Choroid plexus epithelial cell (primary cell): ENCODE results near the gene CENPL.

ENCODE experiments used
- DNase-seq: peaks from one replicate; pipeline ENCODE4 v3.0.0-alpha.2; 2010; ENCODE audit warnings: low read depth
- H3K4me3 ChIP-seq: 2 replicates; pipeline ENCODE4 v1.5.1; 2011; ENCODE audit warnings: low read depth, mild to moderate bottlenecking, control low read depth, low read length, moderate library complexity
- TF ChIP-seq, protein P1 (sequence below): conservative IDR thresholded peaks from 2 replicates; pipeline ENCODE4 v1.5.1; 2011; ENCODE audit warnings: low read depth, mild to moderate bottlenecking, control low read depth, inconsistent platforms, low read length, moderate library complexity

CENPL gene

DNA sequence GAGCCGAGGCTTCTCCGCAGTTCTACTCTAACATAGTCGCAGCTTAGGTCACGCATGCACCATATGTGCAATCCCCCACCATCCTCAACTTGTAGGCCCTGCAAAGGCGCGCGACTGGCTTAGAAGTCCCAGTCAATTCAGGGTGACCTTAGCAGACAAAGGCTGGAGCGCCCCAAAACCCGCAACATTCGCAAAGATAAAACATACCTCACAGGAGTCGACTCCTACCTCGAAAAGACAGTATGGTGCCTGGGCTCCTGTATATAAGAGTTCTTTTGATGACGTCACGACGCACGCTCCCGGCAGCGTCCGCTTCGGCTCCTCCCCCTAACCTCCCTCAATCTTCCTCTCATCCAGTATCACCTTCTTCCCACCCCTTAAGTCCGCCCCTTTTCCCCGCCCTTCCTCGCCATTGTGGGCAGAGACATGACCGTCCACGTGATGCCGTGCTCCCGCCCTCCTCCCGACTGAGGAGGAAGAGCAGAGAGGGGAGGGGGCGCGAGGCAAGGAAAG is 43.1 kb upstream of the CENPL start, which contains the start of gene GAS5:
GAS5 (minus strand) TSS at position 237 of the 513 bp plus-strand sequence.
- DNase-seq, result peak; percentile 100
- TF ChIP-seq, protein P1, sequence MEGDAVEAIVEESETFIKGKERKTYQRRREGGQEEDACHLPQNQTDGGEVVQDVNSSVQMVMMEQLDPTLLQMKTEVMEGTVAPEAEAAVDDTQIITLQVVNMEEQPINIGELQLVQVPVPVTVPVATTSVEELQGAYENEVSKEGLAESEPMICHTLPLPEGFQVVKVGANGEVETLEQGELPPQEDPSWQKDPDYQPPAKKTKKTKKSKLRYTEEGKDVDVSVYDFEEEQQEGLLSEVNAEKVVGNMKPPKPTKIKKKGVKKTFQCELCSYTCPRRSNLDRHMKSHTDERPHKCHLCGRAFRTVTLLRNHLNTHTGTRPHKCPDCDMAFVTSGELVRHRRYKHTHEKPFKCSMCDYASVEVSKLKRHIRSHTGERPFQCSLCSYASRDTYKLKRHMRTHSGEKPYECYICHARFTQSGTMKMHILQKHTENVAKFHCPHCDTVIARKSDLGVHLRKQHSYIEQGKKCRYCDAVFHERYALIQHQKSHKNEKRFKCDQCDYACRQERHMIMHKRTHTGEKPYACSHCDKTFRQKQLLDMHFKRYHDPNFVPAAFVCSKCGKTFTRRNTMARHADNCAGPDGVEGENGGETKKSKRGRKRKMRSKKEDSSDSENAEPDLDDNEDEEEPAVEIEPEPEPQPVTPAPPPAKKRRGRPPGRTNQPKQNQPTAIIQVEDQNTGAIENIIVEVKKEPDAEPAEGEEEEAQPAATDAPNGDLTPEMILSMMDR, result no peak

DNA sequence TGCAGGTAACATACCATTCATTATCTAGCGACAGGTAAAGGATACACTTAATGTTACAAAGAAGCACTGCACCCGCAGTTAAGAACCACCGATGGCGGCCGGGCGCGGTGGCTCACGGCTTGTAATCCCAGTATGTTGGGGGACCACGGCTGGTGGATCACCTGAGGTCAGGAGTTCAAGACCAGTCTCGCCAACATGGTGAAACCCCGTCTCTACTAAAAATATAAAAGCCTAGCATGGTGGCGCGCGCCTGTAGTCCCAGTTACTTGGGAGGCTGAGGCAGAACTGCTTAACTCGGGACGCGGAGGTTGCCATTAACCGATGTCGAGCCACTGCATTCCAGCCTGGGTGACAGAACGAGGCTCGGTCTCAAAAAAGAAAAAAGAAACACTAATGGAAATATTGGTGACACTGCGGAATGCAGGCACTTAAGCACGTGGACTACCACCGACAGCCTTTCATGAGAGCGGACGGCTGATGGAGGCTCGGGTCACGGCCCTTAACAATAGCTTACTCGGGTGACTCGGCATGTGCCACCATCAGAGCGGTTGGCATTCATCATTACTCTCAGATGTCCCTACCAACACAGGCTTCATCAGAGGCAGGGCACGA is 42.6 kb upstream of the CENPL start:
- peak; percentile 49 for DNase-seq
- peak overlapping the region; percentile 87 for H3K4me3 ChIP-seq
- TF ChIP-seq, protein P1, result no peak

More for the DNA sequence above, 43.1 kb upstream of the CENPL start, which contains the start of gene GAS5:
- peak within 1 kb of the TSS; percentile 87 for H3K4me3 ChIP-seq

DNA sequence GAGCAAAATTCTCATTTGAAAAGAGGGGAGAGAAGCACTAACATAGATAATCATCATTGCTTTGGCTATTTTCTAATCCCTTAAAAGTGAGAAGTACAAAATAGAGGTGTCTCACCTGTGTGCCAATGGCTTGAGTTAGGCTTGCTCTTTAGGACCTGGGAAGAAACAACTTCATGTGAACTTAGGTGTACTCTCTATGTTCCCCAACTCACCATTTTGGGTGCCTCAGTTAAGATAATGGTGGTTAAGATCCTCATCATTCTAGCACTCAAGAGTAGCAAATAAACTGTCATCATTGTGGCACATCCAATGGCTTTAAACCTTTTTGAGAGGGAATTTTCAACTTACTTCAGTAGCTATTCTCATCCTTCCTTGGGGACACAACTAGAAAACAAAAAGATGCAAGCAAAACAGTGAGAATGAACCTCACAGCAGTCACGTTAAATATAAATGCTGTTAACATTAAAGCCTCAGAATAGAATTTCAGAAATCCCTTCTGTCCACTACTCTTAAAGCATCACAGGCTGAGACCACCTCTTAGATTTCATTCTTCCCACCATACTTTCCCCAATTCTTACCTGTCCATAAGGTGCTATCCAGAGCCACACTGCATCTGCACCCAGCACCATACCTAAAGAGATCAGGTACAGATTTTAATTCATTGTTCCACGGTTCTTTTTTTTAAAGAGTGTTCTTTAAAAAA is 41.9 kb upstream of the CENPL start:
- H3K4me3 ChIP-seq, result peak overlapping the region; percentile 87
- DNase-seq, result no peak
- TF ChIP-seq, protein P1, result no peak

DNA sequence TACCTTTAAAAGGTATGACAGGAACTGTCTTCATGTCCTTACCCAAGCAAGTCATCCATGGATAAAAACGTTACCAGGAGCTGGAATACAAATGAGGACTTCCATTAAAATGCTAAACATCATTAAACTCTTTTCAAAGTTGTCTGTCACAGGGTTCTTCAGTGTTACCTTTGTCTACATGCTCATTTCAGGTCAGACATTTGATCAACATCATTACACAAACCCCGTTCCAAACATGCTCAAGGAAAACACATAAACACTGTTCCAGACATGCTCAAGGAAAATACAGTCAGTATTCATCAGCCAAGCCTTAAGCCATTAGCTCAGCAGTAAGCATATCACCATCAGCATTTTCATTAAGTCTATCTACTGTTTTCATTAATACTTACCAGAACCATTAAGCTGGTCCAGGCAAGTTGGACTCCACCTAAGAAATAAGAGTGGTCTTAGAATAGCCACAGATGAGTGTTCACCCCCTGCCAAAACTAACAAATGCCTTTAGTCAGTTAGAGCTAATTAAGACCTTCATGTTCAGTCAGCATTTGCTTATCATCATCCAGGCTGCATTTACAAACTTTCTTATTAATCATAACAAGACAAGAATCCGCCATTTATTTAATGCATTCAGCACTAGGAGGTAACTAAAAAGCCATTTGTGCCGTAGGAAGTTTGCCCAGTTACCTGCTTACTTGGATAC is 40.9 kb upstream of the CENPL start:
- no peak for DNase-seq
- TF ChIP-seq, protein P1, result no peak
- H3K4me3 ChIP-seq, result peak overlapping the region; percentile 87

DNA sequence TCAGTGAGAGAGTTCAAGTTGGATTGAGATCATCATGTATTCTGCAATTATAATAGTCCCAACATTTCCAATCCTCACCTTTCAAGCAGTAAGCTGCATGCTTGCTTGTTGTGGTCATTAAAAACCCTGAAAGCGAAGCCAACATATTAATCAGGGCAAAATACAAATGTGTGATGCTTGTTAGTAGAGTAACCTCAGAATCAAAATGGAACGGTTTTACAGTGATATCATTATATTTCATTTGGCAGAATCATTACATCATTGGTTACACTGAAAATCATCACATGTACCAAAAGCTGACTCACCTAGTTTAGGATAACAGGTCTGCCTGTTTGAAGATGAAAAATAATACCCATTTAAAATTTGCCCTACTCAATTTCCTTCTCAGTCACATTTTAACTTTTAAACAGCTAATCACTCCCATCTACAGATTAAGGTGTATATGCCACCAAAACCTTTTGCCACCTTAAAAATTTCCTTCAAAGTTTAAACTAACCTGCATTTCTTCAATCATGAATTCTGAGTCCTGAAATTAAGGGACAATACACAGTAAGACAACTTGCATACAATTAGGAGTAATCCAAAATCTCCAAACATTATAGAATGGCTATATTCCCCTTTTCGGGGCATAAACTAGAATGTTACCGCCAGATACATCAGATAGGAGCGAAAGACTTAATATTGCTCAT is 39.6 kb upstream of the CENPL start:
- TF ChIP-seq, protein P1, result no peak
- no peak for DNase-seq
- H3K4me3 ChIP-seq, result peak overlapping the region; percentile 31

DNA sequence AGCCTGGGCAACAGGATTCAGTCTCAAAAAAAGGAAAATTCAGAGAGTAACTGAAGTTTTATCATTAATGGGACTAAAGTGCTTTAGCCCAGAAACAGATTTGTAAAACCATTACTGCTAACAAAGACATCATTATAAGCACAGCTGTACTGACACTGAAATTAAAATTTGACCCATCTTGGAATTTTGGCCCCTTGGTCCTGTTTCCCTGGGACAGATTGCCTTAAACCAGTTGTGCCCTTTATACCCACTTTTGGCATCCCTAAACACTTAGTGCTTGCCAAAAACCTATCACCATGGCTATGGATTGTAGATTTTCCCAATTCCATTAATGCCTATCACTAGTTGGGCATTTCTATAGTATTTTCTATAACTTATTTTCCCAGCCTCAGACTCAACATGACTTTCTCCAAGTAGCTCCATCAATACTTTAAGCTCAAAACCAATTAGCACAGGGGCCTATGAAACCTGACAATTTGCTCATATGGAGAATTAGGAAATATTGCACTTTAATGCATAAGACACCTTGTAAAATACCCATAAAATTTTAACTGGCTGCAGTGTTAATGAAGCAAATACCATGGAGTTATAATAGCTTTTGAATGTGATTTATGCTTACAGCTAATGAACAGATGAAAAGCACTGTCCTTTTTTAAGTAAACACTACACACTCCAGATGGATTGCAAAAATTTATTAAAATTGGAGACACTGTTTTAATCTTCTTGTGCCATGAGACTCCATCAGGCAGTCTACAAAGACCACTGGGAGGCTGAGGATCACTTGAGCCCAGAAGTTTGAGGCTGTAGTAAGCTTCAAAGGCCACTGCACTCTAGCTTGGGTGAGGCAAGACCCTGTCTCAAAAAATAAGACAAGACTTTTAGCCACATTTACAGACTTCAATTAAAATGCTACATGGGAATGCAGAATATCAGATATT is 38.8 kb upstream of the CENPL start:
- H3K4me3 ChIP-seq, result no peak overlapping the region
- TF ChIP-seq, protein P1, result no peak
- no peak for DNase-seq
